ENCODE results near the gene CNTNAP1.

CNTNAP1 gene

GRCh38 chr17:42669705-42669976 lies 12.7 kb upstream of the CNTNAP1 start:
- H3K4me3 ChIP-seq (ENCODE audit: low read depth in 1 of 2, low read length in 1 of 2), result no peak overlapping the region
- H3K9me3 ChIP-seq, result no peaks in the 10 kb centered on the region
- H3K36me3 ChIP-seq, result no peaks in the 10 kb centered on the region
- no peak overlapping the region for H3K27ac ChIP-seq
- H3K4me1 ChIP-seq (ENCODE audit: control insufficient read depth in 1 of 2, insufficient read depth in 1 of 2, low read depth in 1 of 2, low read length in 1 of 2), result peaks cover 15 to 18% of the 10 kb centered on the region in 2 experiments
- no peak for TF ChIP-seq CTCF (IDR thresholded peaks at IDR 0.05)
- H3K27me3 ChIP-seq, result peaks cover 79% of the 10 kb centered on the region

GRCh38 chr17:42669977-42670788 lies 12.1 kb upstream of the CNTNAP1 start:
- TF ChIP-seq CTCF (IDR thresholded peaks at IDR 0.05), result no peak

GRCh38 chr17:42670789-42671657 lies 11.3 kb upstream of the CNTNAP1 start:
- H3K27ac ChIP-seq, result no peak overlapping the region
- no peak for TF ChIP-seq CTCF (IDR thresholded peaks at IDR 0.05)
- H3K27me3 ChIP-seq, result peaks cover 93% of the 10 kb centered on the region
- H3K4me1 ChIP-seq (ENCODE audit: control insufficient read depth in 1 of 2, insufficient read depth in 1 of 2, low read depth in 1 of 2, low read length in 1 of 2), result peaks cover 23 to 31% of the 10 kb centered on the region in 2 experiments
- peak overlapping the region; percentile 40 for H3K4me3 ChIP-seq (ENCODE audit: low read depth in 1 of 2, low read length in 1 of 2)
- no peaks in the 10 kb centered on the region for H3K9me3 ChIP-seq
- H3K36me3 ChIP-seq, result no peaks in the 10 kb centered on the region

More at GRCh38 chr17:42669977-42670788, 12.1 kb upstream of the CNTNAP1 start:
- no peak overlapping the region for H3K27ac ChIP-seq
- H3K27me3 ChIP-seq, result peaks cover 85% of the 10 kb centered on the region
- peak overlapping the region; percentile 40 for H3K4me3 ChIP-seq (ENCODE audit: low read depth in 1 of 2, low read length in 1 of 2)
- no peaks in the 10 kb centered on the region for H3K36me3 ChIP-seq
- no peaks in the 10 kb centered on the region for H3K9me3 ChIP-seq
- peaks cover 16 to 23% of the 10 kb centered on the region in 2 experiments for H3K4me1 ChIP-seq (ENCODE audit: control insufficient read depth in 1 of 2, insufficient read depth in 1 of 2, low read depth in 1 of 2, low read length in 1 of 2)

DNA sequence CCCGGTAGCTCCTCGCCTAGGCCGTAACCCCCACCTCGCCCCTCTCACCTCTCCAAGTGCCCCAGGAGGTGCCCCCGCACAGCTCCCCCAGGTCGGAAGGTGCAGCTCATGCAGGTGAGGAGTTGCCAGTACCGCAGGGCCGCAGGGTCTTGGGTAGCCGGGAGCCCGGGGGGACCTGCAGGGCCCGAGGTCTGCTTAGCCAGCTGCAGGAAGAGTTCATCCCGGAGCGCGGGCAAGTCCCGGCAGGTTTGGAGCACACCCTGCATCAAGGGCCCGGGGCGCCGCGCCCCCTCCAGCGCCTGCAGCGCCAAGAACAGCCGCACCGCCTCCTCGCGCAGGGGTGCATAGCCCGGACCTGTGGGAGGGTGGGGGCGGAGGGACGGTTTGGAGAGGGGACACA lies 10.3 kb upstream of the CNTNAP1 start:
- no peak overlapping the region for H3K27ac ChIP-seq
- no peak for TF ChIP-seq CTCF (IDR thresholded peaks at IDR 0.05)
- no peaks in the 10 kb centered on the region for H3K36me3 ChIP-seq
- H3K4me3 ChIP-seq (ENCODE audit: low read depth in 1 of 2, low read length in 1 of 2), result no peak overlapping the region
- peaks cover 30 to 41% of the 10 kb centered on the region in 2 experiments for H3K4me1 ChIP-seq (ENCODE audit: control insufficient read depth in 1 of 2, insufficient read depth in 1 of 2, low read depth in 1 of 2, low read length in 1 of 2)
- H3K9me3 ChIP-seq, result no peaks in the 10 kb centered on the region
- peaks cover 100% of the 10 kb centered on the region for H3K27me3 ChIP-seq

GRCh38 chr17:42673266-42673884 lies 9.0 kb upstream of the CNTNAP1 start:
- H3K4me3 ChIP-seq (ENCODE audit: low read depth in 1 of 2, low read length in 1 of 2), result no peak overlapping the region

More at GRCh38 chr17:42673266-42673884, 9.0 kb upstream of the CNTNAP1 start:
- Histone ChIP-seq H3K27me3 (peaks cover 86% of the 10 kb centered on the region), H3K27ac (no peak overlapping the region), H3K4me1 (ENCODE audit: control insufficient read depth in 1 of 2, insufficient read depth in 1 of 2, low read depth in 1 of 2, low read length in 1 of 2) (peaks cover 41 to 54% of the 10 kb centered on the region in 2 experiments), H3K9me3 (no peaks in the 10 kb centered on the region), H3K36me3 (no peaks in the 10 kb centered on the region)
- TF ChIP-seq CTCF (IDR thresholded peaks at IDR 0.05), result no peak
